Measurements from ENCODE around the gene PPM1H. TPM values are rescaled to one million over a fixed set of nuclear protein-coding genes. Genes with fewer than 3 reads are reported as not detected.
A peak's percentile ranks its signal among the peaks of the same experiment; 100 is the strongest.

The PPM1H gene
- total RNA-seq, 1 experiment from 2014 or later: 12.0 TPM

- intact Hi-C loops (cut with micrococcal nuclease): no loop called here
- DNase-seq (no peak), ATAC-seq (peak; percentile 55)
- Histone ChIP-seq H3K36me3 (ENCODE audit: low read depth, low read length) (no peaks in the 10 kb centered on the region), H3K9ac (ENCODE audit: low read length) (no peak overlapping the region), H3K27ac (ENCODE audit: low read length) (no peak overlapping the region), H4K20me1 (ENCODE audit: low read length) (no peaks in the 10 kb centered on the region), H3K4me3 (ENCODE audit: low read length) (no peak overlapping the region), H2AFZ (ENCODE audit: low read length) (no peak overlapping the region), H3K27me3 (ENCODE audit: low read length) (no peaks in the 10 kb centered on the region), H3K4me2 (ENCODE audit: low read length) (no peak overlapping the region), H3K9me3 (ENCODE audit: low read length) (no peaks in the 10 kb centered on the region), H3K79me2 (ENCODE audit: low read length) (peaks cover 13% of the 10 kb centered on the region; the same call in 1 of the 2 replicates), H3F3A (ENCODE audit: low read length, unreplicated experiment) (no peaks in the 10 kb centered on the region), H3K4me1 (ENCODE audit: insufficient read depth, low read length) (peaks cover 24% of the 10 kb centered on the region), H3K9me2 (replicated peaks; ENCODE audit: low read length) (no peaks in the 10 kb centered on the region)
- TF ChIP-seq CTCF (conservative IDR thresholded peaks at IDR 0.05; ENCODE audit: low read depth, low read length): no peak
- TF ChIP-seq EZH2 (IDR thresholded peaks at IDR 0.05; ENCODE audit: low read length, unreplicated experiment): no peak
- no peak for TF ChIP-seq EZH2phosphoT487 (IDR thresholded peaks at IDR 0.05; ENCODE audit: borderline replicate concordance, low read length)
- ChIA-PET POLR2A (ENCODE audit: unreplicated experiment) (interaction anchor here (0.8 kb wide), 1 partner anchor 67 kb away, joined by 4 read pairs; no protein-coding TSS in a partner anchor), CTCF (interaction anchor here (0.9 kb wide), 1 partner anchor 169 kb away, joined by 3 read pairs; no protein-coding TSS in a partner anchor)
- no TSS peak for BruUV-seq (replicated peaks)
Measured at GRCh38 chr12:62899568-62900390, 35.2 kb downstream of the PPM1H start.

GRCh38 chr12:62898526-62898925, 36.4 kb downstream of the PPM1H start:
- ChIA-PET POLR2A (ENCODE audit: unreplicated experiment) (interaction anchor here (0.7 kb wide), 1 partner anchor 22 kb away, joined by 3 read pairs; no protein-coding TSS in a partner anchor), CTCF (no interaction called here)
- DNase-seq (peak; percentile 61), ATAC-seq (peak; percentile 55)
- no peaks in the 10 kb centered on the region for H3K36me3 ChIP-seq (ENCODE audit: low read depth, low read length)
- H3K9me2 ChIP-seq (replicated peaks; ENCODE audit: low read length): no peaks in the 10 kb centered on the region
- no peak overlapping the region for H3K4me2 ChIP-seq (ENCODE audit: low read length)
- no peak overlapping the region for H3K4me3 ChIP-seq (ENCODE audit: low read length)
- H3K9ac ChIP-seq (ENCODE audit: low read length): no peak overlapping the region
- H3K9me3 ChIP-seq (ENCODE audit: low read length): no peaks in the 10 kb centered on the region
- H3K4me1 ChIP-seq (ENCODE audit: insufficient read depth, low read length): peaks cover 24% of the 10 kb centered on the region
- intact Hi-C loops (cut with micrococcal nuclease): no loop called here
- no TSS peak for BruUV-seq (replicated peaks)
- no peaks in the 10 kb centered on the region for H4K20me1 ChIP-seq (ENCODE audit: low read length)
- H3K27me3 ChIP-seq (ENCODE audit: low read length): no peaks in the 10 kb centered on the region
- H3K27ac ChIP-seq (ENCODE audit: low read length): no peak overlapping the region
- no peak overlapping the region for H2AFZ ChIP-seq (ENCODE audit: low read length)
- peaks cover 18% of the 10 kb centered on the region; the same call in 1 of the 2 replicates for H3K79me2 ChIP-seq (ENCODE audit: low read length)
- H3F3A ChIP-seq (ENCODE audit: low read length, unreplicated experiment): no peaks in the 10 kb centered on the region
- no peak for TF ChIP-seq EZH2phosphoT487 (IDR thresholded peaks at IDR 0.05; ENCODE audit: borderline replicate concordance, low read length)
- TF ChIP-seq EZH2 (IDR thresholded peaks at IDR 0.05; ENCODE audit: low read length, unreplicated experiment): no peak
- TF ChIP-seq CTCF (conservative IDR thresholded peaks at IDR 0.05; ENCODE audit: low read depth, low read length): no peak

GRCh38 chr12:62895351-62895877, 39.5 kb downstream of the PPM1H start:
- Histone ChIP-seq H3F3A (ENCODE audit: low read length, unreplicated experiment) (no peaks in the 10 kb centered on the region), H3K9me2 (replicated peaks; ENCODE audit: low read length) (no peaks in the 10 kb centered on the region), H3K9me3 (ENCODE audit: low read length) (no peaks in the 10 kb centered on the region), H3K4me1 (ENCODE audit: insufficient read depth, low read length) (peaks cover 11% of the 10 kb centered on the region), H4K20me1 (ENCODE audit: low read length) (no peaks in the 10 kb centered on the region), H2AFZ (ENCODE audit: low read length) (no peak overlapping the region), H3K27me3 (ENCODE audit: low read length) (no peaks in the 10 kb centered on the region), H3K9ac (ENCODE audit: low read length) (no peak overlapping the region), H3K4me2 (ENCODE audit: low read length) (no peak overlapping the region), H3K27ac (ENCODE audit: low read length) (no peak overlapping the region), H3K36me3 (ENCODE audit: low read depth, low read length) (no peaks in the 10 kb centered on the region), H3K79me2 (ENCODE audit: low read length) (peaks cover 18% of the 10 kb centered on the region; the same call in 1 of the 2 replicates), H3K4me3 (ENCODE audit: low read length) (no peak overlapping the region)
- TF ChIP-seq EZH2 (IDR thresholded peaks at IDR 0.05; ENCODE audit: low read length, unreplicated experiment): no peak
- TF ChIP-seq EZH2phosphoT487 (IDR thresholded peaks at IDR 0.05; ENCODE audit: borderline replicate concordance, low read length): no peak
- no peak for TF ChIP-seq CTCF (conservative IDR thresholded peaks at IDR 0.05; ENCODE audit: low read depth, low read length)
- DNase-seq: no peak
- BruUV-seq (replicated peaks): no TSS peak
- POLR2A ChIA-PET (ENCODE audit: unreplicated experiment): no interaction called here
- intact Hi-C loops (cut with micrococcal nuclease): no loop called here
- CTCF ChIA-PET: no interaction called here
- no peak for ATAC-seq
